Skeletal muscle satellite cell (primary cell): ENCODE measurements around the gene BLVRB.
"Not testable (repeated sequence)": the region's sequence is repeated elsewhere in the genome, so short reads cannot be mapped to it uniquely, and the experiment has no call there.

Experiments
- H3K27me3 ChIP-seq: 2 replicates; pipeline ENCODE4 v1.7.0; 2013; ENCODE audit warnings: low read length; ENCODE audit not compliant: control insufficient read depth, insufficient read depth
- H3K36me3 ChIP-seq: 2 replicates; pipeline ENCODE4 v1.7.0; 2013; ENCODE audit warnings: mild to moderate bottlenecking, control low read depth, low read length; ENCODE audit not compliant: insufficient read depth
- H3K4me1 ChIP-seq: 2 replicates; pipeline ENCODE4 v1.7.0; 2013; ENCODE audit warnings: low read length; ENCODE audit not compliant: control insufficient read depth, insufficient read depth
- H3K4me2 ChIP-seq: 2 replicates; pipeline ENCODE4 v1.7.0; 2013; ENCODE audit warnings: mild to moderate bottlenecking, low read length
- H3K4me3 ChIP-seq: 2 replicates; pipeline ENCODE4 v1.7.0; 2013; ENCODE audit warnings: low read length
- H3K9ac ChIP-seq: 2 replicates; pipeline ENCODE4 v1.7.0; 2013; ENCODE audit warnings: mild to moderate bottlenecking, low read depth, low read length, moderate library complexity
- H3K9me3 ChIP-seq: replicated peaks from 2 replicates; pipeline ENCODE4 v1.7.0; 2013; ENCODE audit warnings: mild to moderate bottlenecking, control low read depth, low read length

BLVRB gene

DNA sequence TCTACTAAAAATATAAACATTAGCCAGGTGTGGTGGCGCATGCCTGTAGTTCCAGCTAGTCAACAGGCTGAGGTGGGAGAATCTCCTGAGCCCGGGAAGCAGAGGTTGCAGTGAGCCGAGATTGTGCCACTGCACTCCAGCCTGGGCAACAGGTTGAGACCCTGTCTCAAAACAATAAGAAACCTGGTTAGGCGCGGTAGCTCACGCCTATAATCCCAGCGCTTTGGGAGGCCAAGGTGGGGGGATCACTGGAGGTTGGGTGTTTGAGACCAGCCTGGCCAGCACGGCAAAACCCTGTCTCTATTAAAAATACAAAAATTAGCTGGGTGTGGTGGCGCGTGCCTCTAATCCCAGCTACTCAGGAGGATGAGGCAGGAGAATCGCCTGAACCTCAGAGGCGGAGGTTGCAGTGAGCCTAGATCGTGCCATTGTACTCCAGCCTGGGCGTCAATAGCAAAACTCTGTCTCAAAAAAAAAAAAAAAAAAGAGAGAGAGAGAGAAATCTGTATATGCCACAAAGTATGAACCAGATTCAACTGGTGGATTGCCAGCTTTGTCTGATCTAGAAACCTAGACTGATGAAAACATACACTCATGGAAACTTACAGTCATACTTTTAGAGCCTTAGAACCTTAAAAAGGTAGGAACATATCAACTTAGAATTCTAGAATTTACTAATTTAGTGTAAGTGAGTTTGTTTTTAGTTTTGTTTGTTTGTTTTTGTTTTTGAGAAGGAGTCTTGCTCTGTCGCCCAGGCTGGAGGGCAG, 10.5 kb upstream of the BLVRB start:
- H3K27me3 ChIP-seq, H3K9ac ChIP-seq, H3K4me3 ChIP-seq, H3K4me2 ChIP-seq, H3K4me1 ChIP-seq, H3K9me3 ChIP-seq, H3K36me3 ChIP-seq: not testable (repeated sequence)

DNA sequence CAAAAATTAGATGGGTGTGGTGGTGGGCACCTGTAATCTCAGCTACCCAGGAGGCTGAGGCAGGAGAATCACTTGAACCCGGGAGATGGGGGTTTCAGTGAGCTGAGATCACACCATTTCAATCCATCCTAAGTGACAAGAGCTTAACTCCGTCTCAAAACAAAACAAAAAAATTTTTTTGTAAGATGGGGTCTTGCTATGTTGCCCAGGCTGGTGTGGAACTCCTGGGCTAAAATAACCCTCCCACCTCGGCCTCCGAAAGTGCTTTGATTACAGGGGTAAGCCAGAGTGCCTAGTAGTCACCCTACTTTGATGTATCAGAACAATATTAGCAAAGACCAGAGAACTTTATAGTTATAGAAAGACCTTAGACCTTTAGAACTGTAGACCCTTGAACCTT, 9.2 kb upstream of the BLVRB start:
- no peaks in the 10 kb centered on the region for H3K9me3 ChIP-seq
- H3K4me1 ChIP-seq: no peaks in the 10 kb centered on the region
- H3K27me3 ChIP-seq: peaks cover 3% of the 10 kb centered on the region
- H3K9ac ChIP-seq: no peak overlapping the region
- H3K4me3 ChIP-seq: no peak overlapping the region
- H3K4me2 ChIP-seq: no peak overlapping the region
- H3K36me3 ChIP-seq: no peaks in the 10 kb centered on the region

DNA sequence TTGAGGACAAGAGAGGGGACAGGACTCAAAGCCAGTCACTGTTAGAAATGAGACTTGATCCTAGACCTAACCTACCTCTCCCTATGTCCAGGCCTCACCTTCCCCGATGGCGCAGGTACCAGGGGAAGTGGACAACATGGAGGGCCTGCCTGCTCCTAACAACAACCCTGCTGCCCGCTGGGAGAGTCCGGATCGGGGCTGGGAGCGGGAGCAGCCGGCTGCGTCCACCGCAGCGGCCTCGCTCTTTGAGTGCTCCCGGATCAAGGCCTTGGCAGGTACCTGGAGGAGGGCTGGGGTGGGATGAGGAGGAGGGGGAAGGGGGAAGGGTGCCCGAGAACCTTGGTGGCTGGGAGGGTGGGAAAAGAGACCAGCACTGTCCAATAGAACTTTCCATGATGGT, 7.0 kb upstream of the BLVRB start:
- Histone ChIP-seq H3K36me3 (no peaks in the 10 kb centered on the region), H3K4me2 (no peak overlapping the region), H3K9me3 (no peaks in the 10 kb centered on the region), H3K4me3 (no peak overlapping the region), H3K9ac (no peak overlapping the region), H3K27me3 (no peaks in the 10 kb centered on the region), H3K4me1 (no peaks in the 10 kb centered on the region)

DNA sequence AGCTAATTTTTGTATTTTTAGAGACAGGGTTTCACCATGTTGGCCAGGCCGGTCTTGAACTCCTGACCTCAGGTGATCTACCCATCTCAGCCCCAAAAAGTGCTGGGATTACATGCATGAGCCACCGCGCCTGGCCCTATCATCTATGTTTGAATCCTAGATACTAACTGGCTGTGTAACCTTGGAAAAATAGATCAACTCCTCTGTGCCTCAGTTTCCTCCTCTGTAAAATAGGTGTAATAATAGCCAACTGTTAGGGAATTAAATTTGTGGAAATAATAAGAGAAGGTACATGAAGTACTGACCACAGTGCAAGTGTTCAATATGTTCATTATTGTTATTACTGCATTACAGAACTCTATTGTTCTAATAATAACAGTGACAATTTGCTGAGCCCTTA, 5.6 kb upstream of the BLVRB start:
- Histone ChIP-seq H3K9me3 (no peaks in the 10 kb centered on the region), H3K27me3 (peaks cover 7% of the 10 kb centered on the region), H3K4me3 (no peak overlapping the region)

DNA sequence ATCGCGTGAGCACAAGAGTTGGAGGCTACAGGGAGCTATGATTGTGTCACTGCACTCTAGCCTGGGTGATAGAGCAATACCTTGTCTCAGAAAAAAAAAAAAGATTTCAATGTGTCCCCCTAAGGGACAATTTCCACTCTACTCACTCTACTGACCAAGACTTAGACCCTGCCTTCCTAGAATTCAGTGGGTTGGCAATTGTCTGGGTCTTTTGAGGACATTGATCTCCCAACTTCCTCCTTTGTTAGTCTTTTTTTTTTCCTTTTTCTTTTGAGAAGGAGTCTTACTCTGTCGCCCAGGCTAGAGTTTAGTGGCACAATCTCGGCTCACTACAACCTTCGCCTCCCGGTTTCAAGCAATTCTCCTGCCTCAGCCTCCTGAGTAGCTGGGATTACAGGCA, 3.5 kb upstream of the BLVRB start:
- peaks cover 8% of the 10 kb centered on the region for H3K27me3 ChIP-seq
- peaks cover 21% of the 10 kb centered on the region for H3K4me1 ChIP-seq
- no peaks in the 10 kb centered on the region for H3K36me3 ChIP-seq
- H3K9me3 ChIP-seq: no peaks in the 10 kb centered on the region
- H3K9ac ChIP-seq: no peak overlapping the region
- no peak overlapping the region for H3K4me3 ChIP-seq
- no peak overlapping the region for H3K4me2 ChIP-seq

More for the DNA sequence above, 5.6 kb upstream of the BLVRB start:
- H3K4me1 ChIP-seq: peaks cover 7% of the 10 kb centered on the region
- H3K4me2 ChIP-seq: no peak overlapping the region
- H3K36me3 ChIP-seq: no peaks in the 10 kb centered on the region
- no peak overlapping the region for H3K9ac ChIP-seq

DNA sequence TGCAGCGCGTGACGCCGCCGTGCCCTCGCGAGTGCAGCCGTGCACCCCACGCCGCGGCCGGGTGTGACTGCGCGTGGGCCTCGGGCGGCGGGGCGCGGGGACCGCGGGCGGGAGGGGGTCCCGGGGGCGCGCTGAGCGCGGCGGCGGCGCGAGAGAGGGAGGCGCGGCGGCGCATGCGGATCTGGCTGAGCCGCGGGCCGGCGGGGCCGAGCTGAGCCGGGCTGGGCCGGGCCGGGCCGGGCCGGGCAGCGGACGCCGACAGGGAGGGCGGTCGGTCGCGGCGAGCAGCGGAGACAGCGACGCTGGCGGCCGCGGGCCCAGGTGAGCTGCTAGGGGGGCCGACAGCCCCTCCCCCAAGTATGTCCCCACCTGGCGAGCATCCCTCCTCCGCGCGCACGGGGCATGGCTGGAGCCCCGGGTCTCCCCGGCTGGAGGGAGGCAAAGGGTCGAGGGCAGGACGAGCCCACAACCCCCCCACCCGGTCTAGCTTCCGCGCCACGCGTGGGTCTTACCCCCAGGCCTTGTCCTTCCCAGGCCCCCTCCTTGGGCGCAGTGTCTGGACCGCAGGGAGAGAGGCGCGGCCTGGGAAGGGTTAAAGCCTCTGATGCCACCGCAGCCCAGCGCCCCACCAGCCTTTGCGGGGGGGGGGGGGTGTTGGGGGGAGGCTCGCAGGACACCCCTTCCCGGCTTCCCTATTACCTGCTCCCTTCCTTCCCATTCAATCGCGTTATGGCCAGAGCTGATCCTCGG, 1.6 kb upstream of the BLVRB start, which contains the start of gene SPTBN4:
TSS of gene SPTBN4 (plus strand) at position 17 of the 750 bp plus-strand sequence. CDS start 5,621 bp downstream, outside the sequence.
- Histone ChIP-seq H3K9ac (no peak within 1 kb of the TSS), H3K4me1 (peaks cover 29% of the 10 kb centered on the region), H3K4me3 (peak within 1 kb of the TSS; percentile 67), H3K36me3 (no peaks in the 10 kb centered on the region), H3K9me3 (no peaks in the 10 kb centered on the region), H3K4me2 (peak within 1 kb of the TSS; percentile 92), H3K27me3 (peaks cover 8% of the 10 kb centered on the region)

DNA sequence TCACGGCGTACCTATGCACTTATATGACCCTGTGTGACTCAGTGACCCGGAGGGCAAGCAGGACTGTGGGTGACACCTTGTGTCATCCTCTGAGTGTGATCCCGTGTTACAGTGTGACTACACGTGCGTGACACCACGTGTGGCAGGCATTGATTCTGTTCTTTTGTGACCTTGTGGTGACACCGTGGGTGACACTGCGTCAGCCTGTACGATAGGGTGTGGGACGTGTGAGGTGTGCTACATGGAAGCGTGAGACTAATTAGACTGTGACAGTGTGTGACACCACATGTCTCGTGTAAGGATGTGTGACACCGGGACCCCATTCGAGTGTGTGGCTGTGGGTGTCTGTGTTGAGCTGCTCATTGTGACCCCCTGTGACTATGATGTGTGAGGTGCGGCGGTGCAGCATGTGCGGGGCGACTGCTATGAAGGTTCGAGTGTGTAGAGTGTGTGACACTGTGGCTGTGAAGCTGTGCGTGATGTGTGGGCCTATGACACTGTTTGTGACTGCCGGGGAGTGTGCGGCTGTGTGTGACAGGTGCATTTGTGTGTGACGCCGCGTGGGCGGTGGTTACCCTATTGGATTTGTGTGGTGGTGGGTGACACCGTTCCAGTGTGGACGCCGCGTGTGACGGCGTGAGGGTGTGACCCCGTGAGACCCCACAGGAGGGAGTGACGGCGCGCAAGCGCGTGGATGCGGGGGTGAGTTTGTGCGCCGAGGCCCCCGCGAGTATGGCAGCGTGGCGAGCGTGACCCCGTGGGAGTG, 857 bp upstream of the BLVRB start:
- Histone ChIP-seq H3K4me1 (peaks cover 29% of the 10 kb centered on the region), H3K9ac (no peak overlapping the region), H3K27me3 (peaks cover 8% of the 10 kb centered on the region)

DNA sequence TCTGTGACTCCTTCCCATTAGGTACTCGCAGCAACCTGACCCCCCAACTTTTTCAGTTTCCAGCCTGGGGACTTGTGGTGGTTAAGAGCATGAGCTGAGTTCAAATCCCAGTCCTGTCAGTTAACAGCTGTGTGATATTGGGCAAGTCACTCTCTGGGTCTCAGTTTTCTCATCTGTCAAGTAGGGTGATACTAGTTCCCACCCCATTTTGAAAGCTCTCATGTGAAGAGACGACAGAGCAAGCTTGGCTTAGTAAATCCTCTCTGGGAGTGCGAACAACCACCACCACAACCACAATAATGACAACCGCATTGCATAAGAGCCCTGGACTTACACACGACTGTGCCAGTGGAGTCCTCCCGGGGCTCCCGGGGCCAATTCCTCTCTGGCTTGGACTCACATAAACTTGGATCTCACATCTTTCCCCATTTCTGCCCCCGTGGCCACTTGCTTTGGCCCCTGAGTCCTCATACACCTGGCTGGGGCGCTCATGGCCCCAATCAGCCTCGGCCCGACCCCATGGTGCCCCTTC, 454 bp downstream of the BLVRB start:
- H3K27me3 ChIP-seq: peaks cover 8% of the 10 kb centered on the region
- peak overlapping the region; percentile 83 for H3K4me3 ChIP-seq
- peak overlapping the region; percentile 87 for H3K4me2 ChIP-seq
- H3K9ac ChIP-seq: peak overlapping the region; percentile 83
- H3K4me1 ChIP-seq: peaks cover 29% of the 10 kb centered on the region
- H3K36me3 ChIP-seq: no peaks in the 10 kb centered on the region
- H3K9me3 ChIP-seq: no peaks in the 10 kb centered on the region

More for the DNA sequence above, 857 bp upstream of the BLVRB start:
- peak overlapping the region; percentile 67 for H3K4me3 ChIP-seq
- no peaks in the 10 kb centered on the region for H3K36me3 ChIP-seq
- no peaks in the 10 kb centered on the region for H3K9me3 ChIP-seq
- peak overlapping the region; percentile 92 for H3K4me2 ChIP-seq

DNA sequence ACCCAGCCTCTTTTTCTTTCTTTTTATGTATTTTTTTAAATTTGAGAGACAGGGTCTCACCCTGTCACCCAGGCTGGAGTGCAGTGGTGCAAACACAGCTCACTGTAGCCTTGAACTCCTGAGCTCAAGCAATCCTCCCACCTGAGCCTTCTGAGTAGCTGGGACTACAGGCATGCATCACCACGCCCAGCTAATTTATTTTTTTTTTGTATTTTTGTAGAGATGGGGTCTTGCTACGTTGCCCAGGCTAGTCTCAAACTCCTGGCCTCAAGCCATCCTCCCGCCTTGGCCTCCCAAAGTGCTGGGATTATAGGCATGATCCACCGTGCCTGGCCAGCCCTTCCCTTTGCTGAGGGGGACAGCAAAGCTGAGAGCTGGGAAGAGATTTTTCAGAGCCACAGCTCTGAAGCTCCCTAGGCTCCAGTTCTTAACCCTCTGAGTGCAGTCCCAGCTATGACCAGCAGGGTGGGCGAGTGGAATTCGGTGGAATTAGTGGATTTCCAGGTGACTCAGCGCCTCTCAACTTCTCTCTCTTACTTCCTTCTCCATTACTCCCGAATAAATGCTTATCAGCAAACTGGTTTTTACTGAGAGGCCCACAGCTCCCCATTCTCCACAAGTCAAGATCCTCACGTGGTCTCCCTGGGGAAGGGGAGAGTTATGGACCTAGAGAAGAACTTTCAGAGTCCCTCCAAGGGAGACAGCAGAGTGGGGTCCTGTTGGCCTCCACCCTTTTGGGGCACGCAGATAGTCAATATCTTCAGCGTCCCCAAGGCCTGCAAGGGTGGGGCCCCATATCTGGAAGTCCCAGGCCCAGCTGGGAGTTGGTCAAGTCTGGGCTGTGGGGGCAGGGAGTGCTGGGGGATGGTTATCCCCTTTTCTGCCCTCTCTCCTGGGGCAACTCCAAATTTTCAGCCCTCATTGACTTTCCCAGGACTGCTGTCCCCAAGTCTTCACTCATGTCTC, 1.2 kb downstream of the BLVRB start:
- Histone ChIP-seq H3K4me3 (peak overlapping the region; percentile 83), H3K4me2 (peak overlapping the region; percentile 87), H3K36me3 (no peaks in the 10 kb centered on the region), H3K4me1 (peaks cover 29% of the 10 kb centered on the region), H3K27me3 (peaks cover 8% of the 10 kb centered on the region), H3K9ac (peak overlapping the region; percentile 83), H3K9me3 (no peaks in the 10 kb centered on the region)

DNA sequence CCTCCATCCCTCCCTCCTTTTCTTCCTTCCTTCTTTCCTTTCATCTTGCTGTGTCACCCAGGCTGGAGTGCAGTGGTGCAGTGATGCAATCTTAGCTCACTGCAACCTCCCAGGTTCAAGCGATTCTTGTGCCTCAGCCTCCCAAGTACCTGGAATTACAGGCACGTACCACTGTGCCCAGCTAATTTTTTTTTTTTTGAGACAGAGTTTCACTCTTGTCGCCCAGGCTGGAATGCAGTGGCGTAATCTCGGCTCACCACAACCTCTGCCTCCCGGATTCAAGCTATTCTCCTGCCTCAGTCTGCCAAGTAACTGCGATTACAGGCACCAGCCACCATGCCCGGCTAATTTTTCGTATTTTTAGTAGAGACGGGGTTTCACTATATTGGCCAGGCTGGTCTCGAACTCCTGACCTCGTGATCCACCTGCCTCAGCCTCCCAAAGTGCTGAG, 1.9 kb downstream of the BLVRB start:
- H3K4me1 ChIP-seq: peaks cover 29% of the 10 kb centered on the region

More for the DNA sequence above, 1.9 kb downstream of the BLVRB start:
- Histone ChIP-seq H3K4me2 (peak overlapping the region; percentile 7), H3K9ac (peak overlapping the region; percentile 9)
- H3K9me3 ChIP-seq, H3K27me3 ChIP-seq, H3K4me3 ChIP-seq, H3K36me3 ChIP-seq: not testable (repeated sequence)
